Hematopoietic multipotent progenitor cell treated with erythropoietin and hydrocortisone succinate and interleukin-3 and kit ligand, for 8 days (in vitro differentiated cells): ENCODE data around the gene SYNM.
"Not testable (repeated sequence)": the region's sequence is repeated elsewhere in the genome, so short reads cannot be mapped to it uniquely, and the experiment has no call there.

Source experiments
- DNase-seq: peaks from one replicate; pipeline ENCODE4 v3.0.0-alpha.2; 2015

The SYNM gene

GRCh38 chr15:99104788-99105513 lies at the start of gene SYNM:
Gene SYNM (plus strand): TSS chr15:99105080. CDS start chr15:99105200, 120 bp downstream.
- peak; percentile 49 for DNase-seq

- no peak for DNase-seq
Observed at GRCh38 chr15:99055555-99056134, 49.2 kb upstream of the SYNM start.

DNA sequence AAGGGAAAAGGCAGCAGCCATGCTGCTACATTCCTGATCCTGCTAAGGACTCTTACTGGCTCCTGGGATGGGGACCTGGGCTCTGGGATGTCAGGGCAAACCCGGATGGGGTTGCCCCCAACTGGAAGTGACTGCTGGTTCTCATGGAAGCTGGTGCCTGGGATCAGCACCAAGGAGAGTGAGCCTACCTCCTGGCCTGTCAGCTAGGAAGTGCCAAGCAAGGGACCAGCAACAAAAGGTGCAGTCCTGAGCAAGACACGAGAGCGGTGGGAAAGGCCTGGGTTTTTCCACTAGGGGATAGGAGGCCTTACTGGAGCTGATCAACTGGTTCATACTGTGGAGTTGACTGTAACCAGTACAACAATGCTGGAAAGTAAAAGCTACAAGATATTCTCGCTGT lies 47.9 kb upstream of the SYNM start:
- no peak for DNase-seq

GRCh38 chr15:99057697-99058420 lies 47.0 kb upstream of the SYNM start:
- DNase-seq, result no peak

- no peak for DNase-seq
Observed at GRCh38 chr15:99058421-99058870, 46.4 kb upstream of the SYNM start.

DNA sequence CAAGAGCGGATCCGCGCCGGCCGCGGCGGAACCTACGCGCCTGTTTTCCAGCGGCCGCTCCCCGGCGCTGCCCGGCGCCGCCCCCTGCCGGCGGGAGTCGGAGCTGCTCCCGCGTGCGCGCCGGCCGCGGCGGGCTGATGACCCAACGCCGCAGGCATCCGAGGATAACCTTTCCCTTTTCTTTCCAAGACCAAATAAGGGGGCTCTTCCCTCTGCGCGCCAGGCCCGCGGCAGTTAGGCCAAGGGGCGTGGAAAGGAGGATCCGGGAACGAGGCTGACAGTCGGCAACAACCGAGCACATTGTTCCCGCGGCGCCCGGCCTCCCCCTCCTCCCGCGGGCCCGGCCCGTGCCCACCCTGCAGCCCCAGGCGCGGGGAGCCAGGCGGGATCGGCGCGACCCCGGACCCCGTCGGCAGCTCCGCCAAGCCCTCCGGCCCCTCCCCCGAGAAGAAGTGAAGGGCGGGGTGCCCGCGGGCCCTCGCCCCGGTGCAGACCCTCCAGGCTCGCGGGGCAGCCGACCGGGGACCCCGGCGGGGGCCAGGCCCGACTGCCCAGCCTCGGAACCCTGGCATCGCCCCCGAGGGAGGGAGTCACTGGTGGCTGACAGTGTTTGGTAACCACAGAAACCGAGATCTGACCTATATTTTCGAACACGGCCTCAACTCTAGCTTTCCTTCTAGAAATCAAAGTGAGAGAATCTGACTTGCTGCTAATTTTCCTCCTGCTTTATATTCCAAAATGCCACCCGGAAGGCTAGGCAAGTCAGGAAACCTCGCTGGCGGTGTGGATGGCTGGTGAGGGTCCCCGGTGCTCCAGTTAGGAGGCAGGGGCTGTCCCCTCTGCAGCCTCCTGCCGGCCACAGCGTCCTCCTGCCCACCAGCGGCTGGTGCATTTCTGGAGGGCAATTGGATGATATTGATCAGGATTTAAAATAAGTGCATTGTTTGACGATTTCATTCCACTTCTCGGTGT lies 45.6 kb upstream of the SYNM start:
- peak; percentile 32 for DNase-seq

DNA sequence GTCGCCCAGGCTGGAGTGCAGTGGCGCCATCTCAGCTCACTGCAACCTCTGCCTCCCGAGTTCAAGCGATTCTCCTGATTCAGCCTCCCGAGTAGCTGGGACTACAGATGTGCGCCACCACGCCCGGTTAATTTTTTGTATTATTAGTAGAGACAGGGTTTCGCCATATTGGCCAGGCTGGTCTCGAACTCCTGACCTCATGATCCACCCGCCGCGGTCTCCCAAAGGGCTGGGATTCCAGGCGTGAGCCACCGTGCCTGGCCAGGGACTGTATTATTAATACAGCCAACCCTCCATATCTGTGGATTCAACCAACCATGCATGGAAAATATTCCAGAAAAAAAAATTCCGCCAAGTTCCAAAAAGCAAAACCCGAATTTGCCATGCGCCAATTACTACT lies 44.7 kb upstream of the SYNM start:
- DNase-seq, result not testable (repeated sequence)

DNA sequence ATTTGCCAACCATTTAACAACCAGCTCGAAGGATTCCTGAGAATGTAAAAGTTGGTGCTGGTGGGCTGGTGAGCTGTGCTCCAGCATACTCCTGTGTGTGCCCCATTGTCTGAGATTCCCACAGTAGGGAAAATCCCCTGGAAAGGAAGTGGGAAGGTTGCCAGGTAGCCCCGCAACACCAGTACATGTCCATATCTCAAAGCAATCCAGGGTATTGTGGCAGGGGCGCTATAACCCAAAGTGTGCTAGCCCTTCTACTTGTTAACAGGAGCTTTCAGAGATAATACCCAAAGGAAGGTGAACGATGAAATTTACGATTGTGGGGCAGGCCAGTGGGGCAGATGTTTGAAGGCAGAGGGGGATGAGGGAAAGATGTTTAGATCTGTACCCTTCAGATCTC lies 42.7 kb upstream of the SYNM start:
- DNase-seq, result no peak

DNA sequence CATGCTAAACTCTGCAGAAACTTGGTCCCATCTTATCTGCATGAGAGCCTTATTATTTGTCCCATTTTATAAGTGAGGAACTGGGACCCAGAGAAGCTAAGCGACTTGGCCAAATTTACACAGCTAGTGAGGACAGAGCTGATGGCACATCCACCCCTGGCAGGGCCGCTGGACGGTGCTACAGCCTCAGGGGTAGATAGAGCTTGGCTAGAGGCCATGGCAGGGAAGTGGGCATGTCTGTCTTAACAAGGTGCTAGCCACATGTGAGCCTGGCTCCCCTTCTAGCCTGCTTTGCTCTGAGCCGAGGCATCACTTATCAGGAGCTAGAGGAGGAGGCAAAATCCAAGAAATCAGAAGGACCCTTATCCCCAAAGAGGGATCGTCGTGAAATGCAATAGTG lies 36.7 kb upstream of the SYNM start:
- no peak for DNase-seq

- DNase-seq, result no peak
Observed at GRCh38 chr15:99070208-99070607, 34.7 kb upstream of the SYNM start.

- DNase-seq, result no peak
Observed at GRCh38 chr15:99071091-99071680, 33.7 kb upstream of the SYNM start.

- DNase-seq, result no peak
Observed at GRCh38 chr15:99073008-99073717, 31.7 kb upstream of the SYNM start.

- no peak for DNase-seq
Observed at GRCh38 chr15:99074446-99074845, 30.4 kb upstream of the SYNM start.

- not testable (repeated sequence) for DNase-seq
Observed at GRCh38 chr15:99075059-99075652, 29.7 kb upstream of the SYNM start.

DNA sequence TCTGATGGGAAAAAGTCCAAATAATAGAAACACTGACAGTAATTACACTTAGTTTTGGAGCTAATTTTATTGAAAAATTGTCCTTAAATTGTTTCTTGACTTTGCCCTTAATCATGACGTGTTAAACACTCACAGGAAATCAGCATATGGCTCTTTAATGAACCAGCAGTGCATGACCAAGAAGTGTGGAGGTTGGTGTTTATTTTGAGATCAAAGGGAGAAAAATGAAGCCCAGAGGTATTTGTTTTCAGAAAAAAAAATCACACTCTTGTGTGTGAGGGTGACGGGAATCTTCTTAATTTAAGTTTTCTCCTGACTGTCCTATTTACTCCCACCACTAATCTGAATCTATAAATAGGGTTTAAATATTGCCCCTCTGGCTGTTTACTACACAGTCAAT lies 28.8 kb upstream of the SYNM start:
- DNase-seq, result no peak

DNA sequence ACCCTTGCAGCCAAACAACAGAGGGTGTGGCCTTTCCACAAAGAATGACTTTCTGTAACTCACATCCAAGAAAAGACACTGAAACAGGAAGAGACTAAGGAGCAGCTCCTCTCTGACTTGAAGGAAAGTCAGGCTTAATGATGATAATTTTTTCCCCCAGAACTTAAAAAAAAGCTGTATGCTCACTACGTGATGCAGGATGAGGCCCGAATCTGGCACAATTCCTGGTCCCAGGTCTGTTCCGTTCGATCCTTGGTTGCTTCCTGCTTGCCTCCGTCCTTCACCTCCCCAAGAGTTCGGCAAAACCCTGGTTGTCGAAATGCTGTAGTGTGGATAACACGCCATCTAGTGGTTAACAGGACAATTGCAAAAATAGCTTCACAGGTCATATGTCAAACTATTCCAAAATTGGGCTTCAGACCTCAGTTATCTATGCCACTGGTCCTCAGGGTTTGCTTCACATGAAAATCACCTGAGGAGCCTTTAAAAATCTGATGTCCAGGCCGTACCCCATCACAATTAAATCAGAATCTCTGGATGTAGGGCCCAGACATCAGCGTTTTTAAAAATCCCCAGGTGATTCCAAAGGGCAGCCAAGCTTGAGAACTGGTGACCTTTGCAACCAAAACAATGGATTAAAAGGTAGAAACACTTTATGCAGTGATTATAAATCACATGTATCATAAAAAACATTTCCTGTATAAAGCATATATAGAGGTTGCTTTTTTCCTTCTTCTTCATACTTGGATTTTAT lies 28.1 kb upstream of the SYNM start:
- DNase-seq, result peak; percentile 80

- DNase-seq, result no peak
Observed at GRCh38 chr15:99082798-99083197, 22.1 kb upstream of the SYNM start.

- DNase-seq, result no peak
Observed at GRCh38 chr15:99084965-99085364, 19.9 kb upstream of the SYNM start.

GRCh38 chr15:99085413-99086326 lies 19.2 kb upstream of the SYNM start:
- no peak for DNase-seq

DNA sequence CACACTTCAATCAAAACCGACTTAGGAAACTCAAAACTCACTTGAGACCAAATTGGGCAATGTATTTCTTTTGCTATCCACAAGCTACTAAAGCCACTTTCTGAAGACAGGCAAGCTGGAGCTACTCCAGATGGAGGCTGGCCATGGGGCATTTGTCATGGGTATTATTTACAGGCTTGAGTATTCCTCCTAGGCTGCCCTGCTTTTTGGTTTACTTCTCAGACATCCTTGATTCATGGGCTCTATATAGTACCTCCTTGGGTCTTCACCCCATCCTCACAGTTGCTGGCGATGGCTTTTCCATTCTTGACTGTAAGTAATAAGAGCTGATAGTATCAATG lies 18.6 kb upstream of the SYNM start:
- no peak for DNase-seq
